OCI-LY1 (cell line): ENCODE data around the gene HOXD13.

Experiments
- EZH2 ChIP-seq: fragments of 200-600 bp; sonication (generic), shearing (Covaris generic); IDR thresholded peaks from 2 replicates; pipeline ENCODE4 v1.8.0; 2017; ENCODE audit warnings: borderline replicate concordance, mixed run types, mild to moderate bottlenecking, antibody characterized with exemption, low read length, moderate library complexity, mixed read lengths
- TF ChIP-seq, protein P1 (sequence below): fragments of 200-600 bp; sonication (generic), shearing (Covaris generic); IDR thresholded peaks from 2 replicates; pipeline ENCODE4 v1.5.1; 2017; ENCODE audit warnings: mild to moderate bottlenecking, antibody characterized with exemption, low read length, moderate library complexity, mixed read lengths

DNA sequence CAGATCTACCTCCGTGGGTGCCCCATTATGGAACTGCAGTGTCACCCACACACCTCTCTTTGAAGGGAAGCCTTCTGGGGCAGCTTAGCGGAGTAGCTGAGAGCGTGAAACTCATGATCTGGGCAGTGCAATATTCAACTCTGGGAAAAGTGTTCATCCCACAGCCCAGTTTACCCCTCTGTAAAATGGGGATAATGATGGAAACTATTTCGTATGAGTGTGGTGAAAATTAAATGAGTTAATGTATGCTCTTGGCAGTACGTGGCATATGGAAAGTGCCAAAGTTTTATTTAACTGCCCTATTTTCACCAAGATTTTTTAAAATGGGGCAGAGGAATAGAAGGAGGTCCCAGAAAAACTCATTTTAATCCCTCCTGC lies 20.2 kb upstream of the HOXD13 start:
- TF ChIP-seq, protein P1, sequence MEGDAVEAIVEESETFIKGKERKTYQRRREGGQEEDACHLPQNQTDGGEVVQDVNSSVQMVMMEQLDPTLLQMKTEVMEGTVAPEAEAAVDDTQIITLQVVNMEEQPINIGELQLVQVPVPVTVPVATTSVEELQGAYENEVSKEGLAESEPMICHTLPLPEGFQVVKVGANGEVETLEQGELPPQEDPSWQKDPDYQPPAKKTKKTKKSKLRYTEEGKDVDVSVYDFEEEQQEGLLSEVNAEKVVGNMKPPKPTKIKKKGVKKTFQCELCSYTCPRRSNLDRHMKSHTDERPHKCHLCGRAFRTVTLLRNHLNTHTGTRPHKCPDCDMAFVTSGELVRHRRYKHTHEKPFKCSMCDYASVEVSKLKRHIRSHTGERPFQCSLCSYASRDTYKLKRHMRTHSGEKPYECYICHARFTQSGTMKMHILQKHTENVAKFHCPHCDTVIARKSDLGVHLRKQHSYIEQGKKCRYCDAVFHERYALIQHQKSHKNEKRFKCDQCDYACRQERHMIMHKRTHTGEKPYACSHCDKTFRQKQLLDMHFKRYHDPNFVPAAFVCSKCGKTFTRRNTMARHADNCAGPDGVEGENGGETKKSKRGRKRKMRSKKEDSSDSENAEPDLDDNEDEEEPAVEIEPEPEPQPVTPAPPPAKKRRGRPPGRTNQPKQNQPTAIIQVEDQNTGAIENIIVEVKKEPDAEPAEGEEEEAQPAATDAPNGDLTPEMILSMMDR = no peak
- TF ChIP-seq EZH2 = no peak
